Stimulated activated naive CD4-positive, alpha-beta T cell treated with Interleukin-2 at 50 U/mL for 16 hours (primary cell): ENCODE results near the gene WWOX.

Source experiments
- DNase-seq: peaks from one replicate; lab custom pipeline; 2025; lab: John Stamatoyannopoulos, UW

Gene WWOX

DNA sequence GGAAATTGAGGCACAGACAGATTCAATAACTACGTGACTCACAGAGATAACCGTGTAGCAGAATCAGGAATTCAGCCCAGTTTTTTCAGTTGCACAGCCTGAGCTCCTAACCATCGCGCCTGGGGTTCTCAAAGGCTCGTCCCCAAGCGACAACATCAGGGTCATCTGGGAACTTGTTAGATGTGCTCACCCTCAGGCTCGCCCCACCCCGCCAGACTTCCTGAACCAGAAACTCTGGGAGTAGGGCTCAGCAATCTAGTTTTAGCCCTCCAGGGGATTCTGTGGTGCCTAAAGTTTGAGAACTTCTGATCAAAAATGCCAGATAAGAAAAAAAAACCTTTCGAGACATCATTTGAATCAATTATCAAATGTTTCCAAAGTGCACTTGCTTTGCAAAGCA is 559.8 kb downstream of the WWOX start:
- no peak for DNase-seq

DNA sequence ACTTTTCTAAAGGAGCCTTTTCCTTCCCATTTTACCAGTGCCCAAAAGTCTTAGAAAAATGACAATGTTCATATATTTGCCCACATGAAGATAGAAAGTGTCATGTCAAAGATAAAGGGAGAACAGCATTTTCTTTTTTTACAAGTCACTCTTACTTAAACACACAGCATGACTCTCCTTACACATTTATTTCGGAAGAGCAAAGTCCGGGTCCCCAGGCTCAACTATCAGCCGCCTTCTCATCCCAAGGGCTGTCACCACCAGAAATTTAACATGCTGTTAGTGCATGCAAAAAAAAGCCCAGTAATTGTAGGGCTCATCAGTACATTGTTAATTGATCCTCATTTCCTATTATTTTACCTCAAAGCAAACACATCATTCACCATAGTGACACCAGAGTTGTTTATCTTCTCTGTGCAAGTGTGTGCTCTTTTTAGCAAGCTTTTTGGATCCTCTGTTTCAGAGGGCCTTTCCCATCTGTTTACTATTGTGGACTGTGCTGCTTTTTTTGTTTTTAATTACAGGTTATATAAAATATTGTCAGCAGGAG is 560.3 kb downstream of the WWOX start:
- no peak for DNase-seq

DNA sequence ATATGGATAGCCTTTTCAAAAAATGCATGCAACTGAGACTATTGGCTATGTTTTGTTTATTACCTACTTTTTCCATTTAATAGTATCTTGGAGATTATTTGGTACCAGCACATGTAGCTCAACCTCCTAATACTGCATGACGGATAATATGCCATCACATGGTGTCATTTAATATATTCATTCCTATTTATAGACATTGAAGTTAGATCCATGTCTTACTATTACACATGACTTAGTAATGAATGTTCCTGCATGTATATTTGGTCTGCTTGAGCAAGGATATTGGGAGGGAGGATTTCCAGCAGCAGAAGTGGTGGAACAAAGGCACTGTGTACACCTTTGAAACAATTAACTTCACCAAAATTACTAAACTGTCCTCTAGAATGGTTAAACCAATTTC is 561.3 kb downstream of the WWOX start:
- no peak for DNase-seq

DNA sequence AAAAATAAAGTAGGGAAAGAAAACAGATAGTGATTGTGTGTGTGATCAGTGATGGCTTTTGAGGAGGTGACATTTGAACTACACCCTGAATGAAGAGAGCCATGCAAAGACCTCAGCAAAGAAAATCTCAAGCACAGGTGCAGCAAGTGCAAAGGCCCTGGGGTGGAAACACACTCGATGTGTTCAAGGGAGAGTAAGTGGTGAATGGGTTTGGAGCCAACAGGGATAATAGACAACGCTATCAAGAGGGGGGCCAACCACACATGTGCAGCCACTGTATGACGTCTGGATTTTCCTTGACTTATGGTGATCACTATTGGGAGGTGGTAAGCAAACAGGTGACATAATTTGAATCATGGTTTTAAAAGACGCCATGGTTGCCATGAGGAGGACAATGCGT is 564.2 kb downstream of the WWOX start:
- no peak for DNase-seq

DNA sequence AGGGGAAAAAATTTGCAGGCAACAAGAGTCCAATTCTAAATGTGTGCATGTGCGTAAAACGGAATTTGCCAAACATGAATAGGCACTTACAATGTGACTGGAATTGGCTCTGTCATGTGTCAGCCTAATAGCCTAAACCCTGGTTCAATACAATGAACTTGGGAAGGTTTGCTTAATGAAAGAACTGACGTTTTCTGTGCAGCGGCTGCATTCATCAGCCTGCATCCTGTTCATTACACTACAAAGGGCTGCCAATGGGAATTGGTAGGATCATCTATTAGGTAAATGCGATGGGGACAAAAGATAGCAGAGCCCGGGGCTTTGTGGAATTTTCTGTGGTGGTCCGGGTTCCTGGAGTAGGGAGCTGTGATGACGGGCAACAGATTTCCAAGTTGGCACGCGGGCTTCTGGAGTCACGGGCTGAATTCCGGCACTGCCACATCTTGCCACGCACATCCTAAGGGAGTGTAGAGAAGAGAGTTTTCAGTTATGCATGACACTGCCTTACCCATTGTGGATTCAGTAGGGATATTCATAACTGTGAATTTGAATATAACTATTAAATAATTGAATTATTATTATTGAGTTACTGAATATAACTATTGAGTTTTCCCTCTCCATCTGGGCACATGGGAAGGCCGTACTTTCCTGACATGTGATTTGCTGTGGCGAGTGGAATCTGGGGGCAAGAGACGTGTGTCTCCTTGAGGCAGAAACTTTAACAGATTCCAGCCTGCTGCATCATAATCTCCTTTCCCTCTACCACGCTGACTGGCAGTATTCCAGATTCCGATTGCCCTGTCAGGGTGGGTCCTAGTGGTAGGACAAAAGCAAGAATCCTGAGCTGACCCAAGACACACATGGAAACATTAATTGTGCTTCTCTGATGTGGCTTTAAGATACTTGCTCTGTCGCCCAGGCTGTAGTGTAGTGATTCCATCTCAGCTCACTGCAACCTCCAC is 565.6 kb downstream of the WWOX start:
- DNase-seq = no peak

DNA sequence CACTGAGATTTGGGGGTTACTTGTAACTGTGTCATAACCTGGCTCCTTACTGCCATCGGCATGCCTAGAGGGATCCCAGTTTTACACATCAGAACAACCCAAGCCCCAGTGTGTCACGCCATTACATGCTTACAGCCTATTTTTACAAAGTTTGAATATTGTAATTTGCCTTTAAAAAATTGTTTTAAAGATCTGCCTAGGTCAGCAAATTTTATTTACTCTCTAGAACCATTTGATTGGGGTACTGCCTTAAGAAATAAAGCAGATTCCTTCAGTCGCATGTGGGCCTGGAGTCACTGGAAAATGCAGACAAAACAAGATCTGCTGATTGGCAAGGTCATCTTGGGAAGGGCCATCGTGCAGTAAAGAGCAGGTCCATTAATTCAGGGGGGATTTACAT is 566.9 kb downstream of the WWOX start:
- no peak for DNase-seq

DNA sequence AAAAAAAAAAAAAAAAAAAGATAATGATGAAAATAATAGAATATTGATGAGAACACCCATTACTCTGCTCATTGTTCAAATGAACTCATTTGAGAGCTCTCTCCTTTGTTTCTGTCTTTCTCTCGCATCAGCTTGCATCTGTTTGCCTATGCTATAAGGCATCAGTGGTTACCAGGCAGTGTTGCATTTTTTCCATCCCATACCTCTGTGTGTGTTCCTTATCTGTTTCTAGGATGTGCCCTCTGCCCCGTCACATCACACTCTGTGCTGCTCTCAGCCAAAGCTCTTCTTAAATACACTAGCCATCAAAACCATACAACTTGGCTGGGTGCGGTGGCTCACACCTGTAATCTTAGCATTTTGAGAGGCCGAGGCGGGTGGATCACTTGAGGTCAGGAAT is 568.2 kb downstream of the WWOX start:
- DNase-seq = no peak

DNA sequence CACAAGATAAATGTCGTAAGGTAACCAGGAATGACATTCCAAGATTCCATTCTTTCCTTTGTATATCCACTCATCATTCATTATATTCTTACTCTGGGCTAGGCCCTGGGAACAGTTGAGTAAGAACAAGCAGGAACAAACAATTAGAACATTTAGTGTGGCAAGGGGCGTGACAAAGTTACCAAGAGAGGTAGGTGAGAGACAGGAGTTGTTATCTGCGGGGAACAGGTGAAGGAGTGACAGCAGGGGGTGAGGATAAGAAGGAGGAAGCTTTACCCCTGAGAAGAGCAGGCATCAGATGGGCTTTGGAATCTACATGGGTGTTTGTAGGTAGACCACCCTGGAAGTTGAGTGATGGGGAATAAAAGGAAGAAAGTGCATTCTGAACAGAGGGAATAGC is 568.9 kb downstream of the WWOX start:
- no peak for DNase-seq

DNA sequence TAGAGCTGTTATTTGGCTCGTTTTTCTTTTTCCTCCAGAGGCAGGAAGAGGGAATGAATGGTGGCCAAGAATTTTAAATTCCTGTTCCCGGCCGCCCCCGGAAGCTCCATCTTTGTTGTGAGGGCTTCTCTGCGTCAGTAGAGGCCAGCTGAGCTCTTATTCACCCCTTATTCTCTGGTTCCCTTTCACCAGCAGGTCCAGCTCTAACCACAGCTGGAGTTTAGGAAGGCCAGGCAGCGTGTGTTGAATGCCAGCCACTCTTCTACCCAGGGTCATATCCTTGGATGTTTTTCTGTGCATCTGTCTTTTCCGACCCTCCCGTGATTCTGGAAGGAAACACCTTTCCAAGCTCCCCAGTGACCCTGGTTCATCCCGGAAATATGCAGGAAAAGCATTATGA is 570.5 kb downstream of the WWOX start:
- no peak for DNase-seq

DNA sequence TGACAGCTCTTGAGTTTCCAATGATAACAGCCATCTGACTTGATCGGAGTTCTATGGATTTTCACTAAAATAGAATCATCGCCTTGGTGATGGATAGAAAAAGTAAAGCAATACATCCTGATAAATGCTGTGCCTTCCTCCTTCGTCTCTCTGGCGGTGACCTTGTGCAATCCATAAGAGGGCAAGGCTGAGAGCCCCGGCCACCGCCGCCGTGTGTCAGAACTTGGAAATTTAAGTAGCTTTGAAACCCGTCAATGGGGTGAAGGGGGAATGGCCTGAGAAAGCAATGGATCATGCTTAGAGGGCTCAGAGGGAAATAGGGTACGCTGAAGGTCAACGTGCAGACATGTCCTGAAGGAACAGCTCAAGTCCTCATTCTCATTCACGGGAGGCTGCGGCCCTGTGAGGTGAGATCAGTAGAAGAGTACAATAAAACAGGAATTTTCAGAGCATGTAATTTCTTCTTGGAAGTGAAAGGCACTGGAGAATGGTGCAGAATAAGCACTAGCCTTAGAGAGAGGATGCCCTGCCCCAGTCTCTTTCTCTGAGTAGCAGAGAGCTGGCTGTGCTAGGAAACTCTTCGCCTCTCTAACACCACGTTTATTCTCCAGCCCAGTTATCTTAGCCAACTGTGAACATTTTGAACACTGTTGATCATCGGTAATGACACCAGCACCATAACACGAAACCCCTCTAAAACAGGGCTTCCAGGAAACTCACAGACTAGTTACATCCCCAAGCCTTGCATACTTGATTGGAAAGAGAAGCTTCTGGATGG is 573.5 kb downstream of the WWOX start:
- DNase-seq = no peak

DNA sequence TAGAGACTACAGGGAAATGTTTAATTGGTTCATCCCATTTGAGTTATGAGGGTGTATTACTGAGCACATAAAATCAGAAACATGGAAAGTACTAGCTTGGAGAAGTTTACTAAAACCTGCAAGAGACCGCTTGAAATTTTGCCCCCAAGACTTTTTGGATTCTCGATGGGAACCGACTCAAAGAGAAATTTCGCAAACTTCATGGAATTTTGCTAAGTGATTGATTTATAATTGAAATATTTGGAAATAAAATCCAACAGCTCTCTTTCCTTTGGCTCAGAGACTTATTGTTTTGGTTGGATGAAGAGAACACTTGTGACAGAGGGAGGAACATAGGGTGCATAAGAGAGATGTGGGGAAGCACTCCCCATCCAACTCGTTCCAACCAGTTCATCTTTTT is 574.4 kb downstream of the WWOX start:
- no peak for DNase-seq

DNA sequence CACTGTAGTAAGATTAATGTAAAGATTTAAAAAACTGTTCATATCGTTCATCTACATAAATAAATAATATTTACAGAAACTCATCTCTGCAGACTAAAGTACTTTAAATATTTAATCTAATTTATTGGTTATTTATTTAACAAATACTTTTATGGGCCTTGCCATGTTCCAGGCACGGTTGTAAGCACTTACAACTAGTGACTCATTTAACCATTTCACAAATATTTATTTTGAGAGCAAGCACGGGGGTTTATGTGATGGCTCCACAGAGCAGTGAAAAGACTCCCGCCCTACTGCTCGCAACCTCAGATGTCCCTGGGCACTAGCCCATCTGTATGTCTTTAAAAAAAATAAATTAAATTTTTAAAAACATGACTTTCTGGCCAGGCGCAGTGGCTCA is 575.9 kb downstream of the WWOX start:
- DNase-seq = no peak

DNA sequence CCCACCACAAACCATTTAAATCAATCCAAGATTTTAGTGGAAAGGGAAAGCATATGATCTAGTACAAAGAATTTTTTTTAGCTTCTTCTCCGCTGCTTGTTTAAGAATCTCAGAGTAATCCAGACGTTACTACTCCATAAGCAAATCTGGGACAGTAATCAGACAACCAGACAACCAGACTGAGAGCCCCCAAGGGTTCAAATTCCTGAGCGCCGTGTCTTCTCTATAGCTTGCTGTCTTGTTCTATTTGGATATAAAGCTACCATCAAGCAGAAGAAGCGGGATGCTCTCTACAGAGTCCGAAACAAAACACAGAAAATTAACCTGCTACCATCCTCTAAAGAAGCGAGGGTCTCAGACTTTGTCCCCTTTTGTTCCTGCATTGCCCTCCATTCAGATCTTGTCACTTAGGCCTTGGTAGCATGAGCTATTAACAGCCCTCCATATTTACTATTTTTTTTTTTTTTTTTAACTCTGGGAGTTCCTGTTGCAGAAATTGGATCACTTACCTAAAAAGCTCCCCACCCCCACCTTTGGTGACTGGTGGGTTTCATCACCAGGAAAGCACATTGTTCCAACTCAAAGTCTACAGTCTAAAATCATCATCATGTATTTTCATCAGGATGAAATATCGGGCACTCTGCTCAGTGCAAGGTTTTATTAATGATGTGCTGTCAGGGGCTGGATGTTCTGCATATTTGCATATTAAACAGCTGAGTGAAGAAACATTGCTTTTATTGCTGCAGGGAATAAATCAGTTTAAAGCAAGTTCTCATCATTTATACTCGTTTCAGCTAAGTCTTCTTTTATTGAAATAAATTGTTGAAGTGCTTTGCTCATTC is 576.7 kb downstream of the WWOX start:
- no peak for DNase-seq

DNA sequence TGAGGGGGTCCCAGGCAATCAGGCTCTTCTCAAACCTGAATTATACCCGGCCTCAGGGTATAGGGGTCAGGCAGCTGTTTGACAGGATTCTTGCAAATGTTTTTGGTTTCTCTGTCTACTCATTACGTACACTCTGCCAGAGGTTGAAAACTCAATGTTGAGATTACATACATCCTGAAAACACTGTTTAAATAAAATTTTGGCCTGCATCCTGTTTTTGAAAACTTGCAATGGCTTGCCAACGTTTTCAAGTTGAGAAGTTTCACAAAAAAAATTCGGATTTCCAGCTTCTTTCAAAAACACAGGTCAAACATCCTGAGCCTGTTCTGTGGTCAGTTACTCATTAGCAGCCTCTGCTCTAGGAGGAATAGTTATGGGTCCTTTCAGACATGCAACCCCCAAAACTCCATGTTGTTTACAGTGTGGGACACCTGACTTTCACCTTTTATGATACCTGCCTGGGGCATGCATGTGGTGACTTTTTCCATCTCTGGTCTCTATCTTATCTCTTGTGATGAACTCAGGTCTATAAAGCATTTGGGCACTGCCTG is 577.8 kb downstream of the WWOX start:
- DNase-seq = no peak

DNA sequence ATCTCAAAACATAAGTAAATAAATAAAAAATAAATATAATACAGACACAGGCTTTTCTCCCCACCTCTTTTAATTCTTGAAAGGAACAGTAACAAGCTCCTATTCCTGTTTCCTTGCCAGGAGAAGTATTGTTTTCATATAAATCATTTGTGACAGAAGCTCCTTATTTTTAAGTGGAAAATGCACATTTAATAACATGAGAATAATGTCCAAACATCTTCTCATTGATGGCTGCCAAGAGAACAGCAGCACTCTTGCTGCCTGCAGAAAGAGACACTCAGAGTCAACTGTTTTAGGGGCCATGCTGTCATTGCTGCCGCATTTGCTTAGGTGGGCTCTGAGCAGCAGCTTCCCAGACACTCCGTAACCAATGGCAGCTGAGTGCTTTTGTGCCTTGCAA is 580.1 kb downstream of the WWOX start:
- no peak for DNase-seq

DNA sequence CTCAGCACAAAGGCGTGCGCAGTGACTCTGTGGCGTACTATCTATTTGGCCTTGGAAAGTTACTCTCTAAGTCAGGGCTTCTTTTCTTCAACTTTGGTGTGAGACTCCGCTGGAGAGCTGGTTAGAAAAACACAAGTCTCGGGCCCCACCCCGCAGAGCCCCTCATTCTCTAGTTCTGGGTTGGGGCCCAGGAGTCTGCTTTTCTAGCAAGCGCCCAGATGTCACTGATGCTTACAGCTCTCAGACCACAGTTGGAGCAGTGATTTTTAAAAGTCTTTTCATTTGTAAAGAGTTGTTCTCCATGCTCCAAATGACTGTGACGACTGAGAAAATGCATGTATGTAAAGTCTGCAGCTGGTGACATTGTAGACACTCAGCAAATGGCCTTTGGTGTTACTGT is 582.3 kb downstream of the WWOX start:
- no peak for DNase-seq

DNA sequence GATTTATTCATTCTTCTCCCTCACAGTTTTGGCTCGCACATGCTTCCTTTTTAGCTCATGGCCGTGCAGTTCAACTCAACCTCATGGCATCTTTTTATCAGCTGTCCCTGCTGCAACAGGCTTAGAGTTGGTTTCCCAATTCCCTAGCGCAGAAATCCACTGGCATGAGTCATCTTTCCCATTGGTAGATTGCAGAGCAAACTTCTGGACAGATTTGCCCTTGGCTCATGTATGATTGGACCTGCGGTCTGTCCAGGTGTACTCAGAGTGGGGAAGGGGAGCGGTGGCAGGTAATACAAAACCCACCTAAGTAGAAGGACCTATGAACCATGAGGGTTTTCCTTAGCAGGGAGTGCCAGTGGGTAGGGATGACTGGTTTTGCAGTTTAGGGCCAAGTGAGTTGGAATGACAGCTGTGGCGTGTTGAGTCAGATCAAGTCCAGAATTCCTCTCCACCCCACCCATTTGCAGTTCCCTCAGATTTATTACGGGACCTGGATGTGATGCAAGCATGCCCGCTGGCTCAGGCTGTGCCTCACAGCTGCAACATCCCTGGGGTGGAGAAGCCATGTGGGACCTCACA is 584.7 kb downstream of the WWOX start:
- no peak for DNase-seq

DNA sequence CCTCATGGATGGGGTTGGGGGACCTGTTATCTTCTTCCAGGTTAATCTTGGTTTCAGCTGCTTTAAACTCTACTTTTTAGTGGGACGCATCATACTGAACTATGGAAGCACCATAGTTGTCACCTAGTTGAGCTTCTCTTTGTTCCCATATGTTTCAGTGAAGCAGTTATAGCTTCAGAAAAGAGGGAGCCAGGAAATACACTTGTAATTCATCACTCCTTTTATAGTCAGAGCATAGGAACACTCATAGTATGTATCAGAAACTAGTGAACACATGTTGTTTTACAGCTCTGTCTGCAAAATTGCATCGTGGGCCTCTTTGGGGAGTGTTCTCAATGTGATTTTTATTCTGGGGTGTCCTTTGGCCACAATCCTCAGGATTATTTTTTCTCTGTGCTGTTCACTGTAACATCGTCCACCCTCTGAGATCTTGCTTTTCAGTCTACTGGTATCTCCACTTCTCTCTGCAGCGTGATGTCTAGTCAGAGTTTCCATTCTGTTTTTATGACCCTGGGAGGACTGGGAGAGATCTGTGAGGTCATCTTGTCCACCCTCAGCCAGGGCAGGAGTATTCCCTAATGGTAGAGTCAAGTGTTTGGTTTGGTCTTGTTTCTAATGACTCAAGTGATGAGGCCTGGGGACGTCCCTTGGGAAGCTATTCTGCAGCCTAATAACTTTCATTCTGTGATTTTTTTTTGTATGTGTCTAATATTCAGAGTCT is 585.4 kb downstream of the WWOX start:
- no peak for DNase-seq

DNA sequence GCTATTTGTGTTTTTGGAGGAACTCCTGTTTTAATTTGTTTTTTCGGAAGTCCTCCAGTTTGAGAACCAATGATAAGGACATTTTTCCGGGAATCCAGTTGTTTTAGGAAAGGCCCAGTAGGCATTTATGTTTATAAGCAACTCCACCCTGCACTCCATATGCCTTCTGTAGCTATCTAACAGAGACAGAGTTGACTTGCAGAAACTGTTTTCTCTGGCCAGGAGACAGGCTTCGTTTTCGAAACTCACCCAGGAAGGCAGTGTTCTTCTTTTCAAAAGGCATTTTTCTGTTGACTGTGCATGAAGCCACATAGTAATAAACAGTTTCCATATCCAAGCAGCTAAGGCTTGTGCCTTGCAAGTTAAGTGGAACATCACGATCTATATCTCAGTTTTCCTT is 587.1 kb downstream of the WWOX start:
- no peak for DNase-seq

DNA sequence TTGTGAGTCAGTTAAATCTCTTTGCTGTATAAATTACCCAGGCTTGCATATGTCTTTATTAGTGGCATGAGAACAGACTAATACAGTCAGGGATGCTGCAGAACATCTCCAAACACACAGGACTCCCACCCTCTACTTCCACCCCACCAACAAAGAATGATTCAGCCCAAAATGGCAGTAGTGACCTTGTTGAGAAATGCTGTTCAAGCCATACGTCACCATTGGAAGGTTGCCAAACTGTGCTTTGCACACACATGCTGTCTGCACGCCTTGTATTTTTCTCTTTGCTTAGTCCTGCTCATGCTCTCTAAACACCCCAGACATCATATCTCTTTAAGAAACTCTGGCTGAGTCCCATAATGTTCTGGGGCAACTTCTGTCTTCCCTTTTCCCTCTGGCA is 589.6 kb downstream of the WWOX start:
- no peak for DNase-seq

DNA sequence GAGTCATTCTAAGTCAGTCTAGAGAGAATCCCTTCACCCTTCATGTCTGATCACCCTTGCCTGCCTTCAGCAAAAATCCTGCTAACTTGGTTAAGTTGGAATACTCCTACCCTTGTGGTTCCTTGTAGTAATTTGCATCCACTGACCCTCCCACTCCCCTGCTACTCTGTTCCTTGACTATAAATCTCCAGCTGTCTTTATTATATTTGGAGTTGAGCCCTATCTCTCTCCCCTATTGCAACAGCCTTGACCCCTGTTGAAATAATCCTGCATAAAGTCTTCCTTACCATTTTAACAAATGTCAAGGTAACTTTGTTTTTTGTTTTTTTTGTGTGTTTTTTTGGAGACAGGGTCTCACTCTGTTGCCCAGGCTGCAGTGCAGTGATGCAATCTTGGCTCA is 590.1 kb downstream of the WWOX start:
- no peak for DNase-seq
